GM21526 (cell line): ENCODE results near the gene CST4.
A peak's percentile ranks its signal among the peaks of the same experiment; 100 is the strongest.
"Not testable (repeated sequence)": the region's sequence is repeated elsewhere in the genome, so short reads cannot be mapped to it uniquely, and the experiment has no call there.

Source experiments
- ATAC-seq: cut with Tn5 transposase; IDR thresholded peaks from one replicate; pipeline ENCODE4 v1.9.1; 2021; ENCODE audit warnings: moderate library complexity; ENCODE audit not compliant: unreplicated experiment, low FRiP score

CST4 gene

GRCh38 chr20:23690581-23690980 is 1.7 kb upstream of the CST4 start:
- ATAC-seq = no peak

DNA sequence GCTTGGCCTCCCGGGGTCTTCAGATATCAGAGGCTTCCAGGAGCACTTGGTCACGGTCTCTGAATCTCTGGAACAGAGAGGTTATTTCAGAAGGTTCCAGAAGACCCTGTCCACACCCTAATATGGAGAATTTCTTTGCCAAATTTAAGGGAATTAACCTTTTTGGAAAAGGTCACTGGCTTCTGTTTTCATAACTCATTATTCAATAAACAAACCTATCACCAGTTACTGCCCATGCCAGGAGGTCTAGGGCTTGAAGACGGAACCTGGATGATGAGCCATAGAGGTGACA is 507 bp upstream of the CST4 start:
- no peak for ATAC-seq

DNA sequence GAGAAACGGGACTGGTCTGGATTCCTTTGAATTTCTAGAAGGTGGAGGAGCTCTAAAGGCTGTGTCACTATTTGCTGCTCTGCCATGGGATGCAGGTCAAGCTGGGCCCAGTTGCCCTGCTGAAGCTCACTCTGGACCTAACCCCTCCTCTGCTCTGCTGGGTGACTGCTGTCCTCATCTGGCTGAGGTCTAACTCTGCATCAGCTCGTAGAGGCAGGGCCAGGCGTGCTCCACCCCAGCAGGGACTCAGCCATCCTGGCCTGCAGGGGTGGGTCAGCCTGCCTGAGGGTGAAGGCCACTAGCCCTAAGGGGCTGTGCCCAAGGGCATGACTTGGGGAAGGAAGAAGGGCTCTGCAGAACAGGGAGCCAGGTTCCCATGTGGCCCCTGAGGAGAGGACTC is 852 bp downstream of the CST4 start:
- ATAC-seq = no peak

DNA sequence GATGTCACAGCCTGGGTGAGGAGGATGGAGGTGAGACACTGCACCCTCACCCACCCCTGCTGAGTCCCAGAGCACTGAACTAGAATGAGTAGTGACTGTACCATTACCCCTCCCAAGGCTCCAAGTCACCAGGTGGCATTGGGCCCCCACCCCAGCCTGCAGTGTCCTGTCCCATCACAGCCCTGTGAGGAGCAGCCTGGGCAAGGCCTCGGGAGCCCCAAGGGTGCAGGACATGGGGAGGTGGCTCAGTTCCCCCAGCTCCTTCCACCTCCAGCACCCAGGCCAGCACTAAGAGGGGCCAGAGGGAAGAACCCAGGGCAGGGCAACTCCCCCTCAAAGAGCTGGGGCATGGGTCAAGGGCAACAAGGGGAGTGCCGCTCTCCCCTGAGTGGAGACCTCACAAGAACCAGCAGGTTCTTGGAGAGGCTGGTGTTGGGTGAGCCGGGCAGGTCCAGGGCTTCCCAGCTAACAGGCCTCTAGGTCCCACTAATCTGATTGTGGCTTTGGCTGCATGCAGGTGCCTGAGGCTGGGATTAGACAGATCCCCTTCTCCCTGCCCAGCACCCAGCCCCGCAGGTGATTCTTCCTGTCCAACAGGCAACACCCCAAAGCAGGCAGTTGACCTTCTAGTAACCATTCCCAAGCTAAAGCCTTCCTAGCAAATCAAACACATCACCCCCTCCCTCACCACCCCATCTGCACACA is 2.6 kb downstream of the CST4 start:
- no peak for ATAC-seq

DNA sequence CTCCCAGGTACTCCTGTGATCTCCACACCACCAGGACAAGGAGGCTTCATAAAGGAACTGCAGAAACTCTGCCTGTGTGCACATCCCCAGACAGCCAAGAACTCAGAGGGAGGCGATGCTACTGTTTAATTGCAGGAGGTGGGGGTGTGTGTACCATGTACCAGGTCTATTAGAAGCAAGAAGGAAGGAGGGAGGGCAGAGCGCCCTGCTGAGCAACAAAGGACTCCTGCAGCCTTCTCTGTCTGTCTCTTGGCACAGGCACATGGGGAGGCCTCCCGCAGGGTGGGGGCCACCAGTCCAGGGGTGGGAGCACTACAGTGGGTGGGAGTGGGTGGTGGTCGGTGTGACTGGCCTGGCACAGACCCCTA is 3.3 kb downstream of the CST4 start:
- not testable (repeated sequence) for ATAC-seq

GRCh38 chr20:23684261-23684660 is 4.6 kb downstream of the CST4 start:
- ATAC-seq = no peak

- ATAC-seq = no peak
Measured at GRCh38 chr20:23683807-23684206, 5.0 kb downstream of the CST4 start.

DNA sequence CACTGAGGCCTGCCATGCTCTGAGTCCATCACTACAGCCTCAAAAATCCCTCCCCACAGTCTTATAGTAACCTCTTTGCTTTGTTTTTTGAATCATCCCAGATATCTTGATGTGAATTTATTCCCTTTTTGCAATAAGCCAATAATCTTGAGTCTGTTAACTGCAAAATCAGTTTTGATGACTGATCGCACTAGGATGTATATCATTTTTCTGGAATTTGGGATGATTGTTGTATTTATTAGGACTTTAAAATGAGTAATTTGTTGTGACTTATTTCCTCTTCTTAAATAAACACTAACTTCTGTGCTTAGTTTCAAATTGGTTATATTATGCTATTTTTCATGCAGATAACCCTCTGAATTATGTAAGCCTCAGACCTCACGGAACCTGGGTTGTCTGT is 5.6 kb downstream of the CST4 start:
- no peak for ATAC-seq

GRCh38 chr20:23680146-23680545 is 8.7 kb downstream of the CST4 start:
- no peak for ATAC-seq

DNA sequence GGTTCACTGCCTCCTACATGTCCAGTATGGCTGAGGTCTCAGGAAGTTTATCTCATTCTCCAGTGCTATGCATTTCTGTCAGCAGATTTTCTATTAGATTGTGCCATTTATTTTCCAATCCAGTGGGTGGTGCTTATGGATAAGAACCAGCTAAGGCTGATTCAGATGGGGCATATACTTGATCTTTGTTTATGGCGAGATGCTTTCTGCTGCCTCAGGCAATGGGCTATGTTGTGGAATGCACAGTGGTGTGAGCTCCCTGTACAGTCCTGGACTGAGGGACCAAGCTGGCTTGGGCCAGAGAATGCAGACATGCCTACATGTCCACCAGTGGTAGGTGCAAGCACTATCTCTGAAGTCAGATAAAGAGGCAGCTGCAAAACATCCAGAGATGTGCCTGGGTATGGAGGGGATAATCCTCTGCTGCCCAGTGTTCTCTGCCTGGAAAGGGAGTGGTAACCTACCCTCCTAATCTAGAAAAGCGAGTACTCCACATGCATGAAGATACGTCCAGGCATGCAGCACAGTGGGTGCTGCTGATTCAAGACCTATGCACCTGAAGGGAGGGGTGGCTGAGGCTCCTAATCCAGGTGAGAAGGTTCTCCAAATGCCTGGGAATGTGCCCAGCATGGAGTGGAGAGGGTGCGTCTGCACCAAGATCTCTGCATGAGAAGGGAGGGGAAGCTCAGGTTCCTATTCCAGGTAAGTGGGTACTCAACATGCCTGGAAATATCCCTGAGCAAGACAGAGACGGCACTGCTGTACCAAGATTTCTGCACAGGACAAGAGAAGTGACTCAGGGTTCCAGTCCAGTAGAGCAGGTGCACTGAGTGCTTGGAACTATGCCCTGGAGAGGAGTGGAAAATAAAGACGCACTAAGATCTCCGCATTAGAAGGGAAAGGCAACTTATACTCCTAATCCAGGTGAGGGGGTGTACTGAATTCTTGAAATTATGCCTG is 9.4 kb downstream of the CST4 start:
- ATAC-seq = no peak

- no peak for ATAC-seq
Measured at GRCh38 chr20:23673209-23673608, 15.6 kb downstream of the CST4 start.

DNA sequence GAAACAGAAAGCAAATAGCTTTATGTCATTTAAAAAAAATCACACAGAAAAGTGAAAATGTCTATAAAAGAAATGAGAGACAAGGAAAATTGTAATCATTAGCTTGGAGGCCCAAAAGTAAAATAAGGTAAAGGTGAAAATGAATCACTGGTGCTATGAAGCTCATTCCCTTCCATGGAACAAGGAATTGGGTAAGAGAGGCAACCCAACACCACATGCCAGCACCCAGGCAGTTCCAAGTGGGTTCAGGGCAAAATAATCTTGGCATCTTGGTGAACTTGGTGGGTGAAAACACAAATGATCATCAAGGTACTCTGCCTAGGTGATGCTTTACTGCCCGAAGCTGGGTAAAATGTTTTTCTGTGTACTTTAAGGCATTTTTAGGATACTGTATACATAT is 16.7 kb downstream of the CST4 start:
- no peak for ATAC-seq

DNA sequence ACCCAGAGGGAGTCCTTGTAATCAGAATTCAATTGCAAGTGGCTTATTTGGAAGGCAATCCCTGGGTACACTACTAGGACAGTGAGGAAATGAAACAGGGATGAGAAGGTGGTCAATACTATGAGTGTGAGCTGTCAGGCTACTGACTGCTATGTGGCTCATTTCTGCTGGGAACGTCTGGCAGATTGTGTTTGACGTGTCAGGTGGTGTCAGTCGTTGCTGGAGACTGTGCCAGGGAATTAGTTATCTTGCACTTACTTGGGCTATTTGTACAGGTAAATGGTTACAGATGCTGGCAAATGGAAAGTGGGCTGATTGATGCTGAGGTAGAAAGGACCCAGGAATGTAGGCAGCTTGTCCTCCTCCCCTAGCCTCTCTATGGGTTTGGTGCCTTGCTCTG is 17.4 kb downstream of the CST4 start:
- ATAC-seq = no peak

- ATAC-seq = no peak
Measured at GRCh38 chr20:23670361-23670760, 18.5 kb downstream of the CST4 start.

GRCh38 chr20:23669866-23670265 is 19.0 kb downstream of the CST4 start:
- no peak for ATAC-seq

DNA sequence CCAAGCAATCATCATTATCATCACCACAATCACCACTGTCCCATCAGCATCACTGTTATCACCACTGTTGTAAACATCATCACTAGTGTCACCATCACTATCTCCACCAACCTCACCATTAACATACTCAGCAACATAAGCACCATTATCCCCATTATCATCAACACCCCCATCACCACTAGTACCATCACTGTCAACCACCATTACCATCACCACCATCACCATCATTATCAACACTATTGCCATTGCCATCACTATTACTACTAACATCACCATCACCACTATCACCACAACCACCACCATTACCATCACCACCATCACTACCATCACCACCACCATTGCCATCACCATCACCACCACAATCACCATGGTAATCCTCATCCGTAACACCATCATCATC is 19.5 kb downstream of the CST4 start:
- ATAC-seq = no peak

DNA sequence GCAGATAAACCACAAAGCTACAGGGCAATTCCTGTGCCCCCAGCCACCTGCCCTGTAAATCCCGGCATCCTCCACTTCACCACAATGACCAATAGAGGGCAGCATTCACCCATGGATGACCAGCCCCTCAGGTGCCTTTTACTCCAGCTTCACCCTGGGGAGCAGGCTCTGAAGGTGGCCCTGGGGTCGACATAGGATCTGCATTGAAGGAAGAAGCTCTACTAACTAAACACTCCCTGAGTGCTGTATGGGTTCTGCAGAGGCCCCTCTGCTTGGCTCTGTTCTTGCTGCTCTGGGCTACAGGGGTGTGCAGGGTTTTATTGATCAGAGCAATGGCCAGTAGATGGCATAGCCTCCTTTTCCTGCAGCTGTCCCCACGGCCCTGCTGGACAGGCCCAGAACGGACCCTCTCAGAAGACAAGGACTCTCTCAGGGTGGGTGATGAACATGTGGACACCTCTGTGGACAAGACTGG is 20.3 kb downstream of the CST4 start:
- peak; percentile 84 for ATAC-seq

- no peak for ATAC-seq
Measured at GRCh38 chr20:23667666-23668065, 21.2 kb downstream of the CST4 start.

DNA sequence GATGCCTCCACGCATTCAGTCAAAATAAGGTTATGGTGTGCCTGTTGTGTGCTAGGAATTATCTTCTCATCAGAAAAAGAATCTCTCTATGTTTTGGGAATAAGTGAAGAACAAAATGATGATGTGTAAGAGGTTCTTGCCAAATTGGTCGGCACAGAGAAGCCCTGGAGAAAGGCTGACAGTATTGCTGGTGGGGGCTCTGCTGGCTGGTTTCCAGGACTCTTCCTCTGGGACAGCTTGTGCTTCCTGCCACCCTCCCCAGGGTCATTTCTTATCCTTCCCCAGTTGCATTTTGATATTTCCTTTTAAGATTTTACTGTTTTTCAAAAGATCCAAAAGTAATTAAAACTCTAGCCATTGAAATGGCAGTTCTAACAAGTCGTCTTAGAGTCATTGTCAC is 22.1 kb downstream of the CST4 start:
- no peak for ATAC-seq

GRCh38 chr20:23666189-23666588 is 22.6 kb downstream of the CST4 start:
- no peak for ATAC-seq

- no peak for ATAC-seq
Measured at GRCh38 chr20:23664954-23665353, 23.9 kb downstream of the CST4 start.

GRCh38 chr20:23664046-23664445 is 24.8 kb downstream of the CST4 start:
- not testable (repeated sequence) for ATAC-seq
